Mesodermal cell (in vitro differentiated cells): ENCODE data around the gene NEK3.
"Not testable (repeated sequence)": the region's sequence is repeated elsewhere in the genome, so short reads cannot be mapped to it uniquely, and the experiment has no call there.

Experiments
- H3K27ac ChIP-seq: 2 replicates; pipeline ENCODE4 v1.7.0; 2013; ENCODE audit warnings: mild to moderate bottlenecking, low read depth, low read length, moderate library complexity; ENCODE audit not compliant: severe bottlenecking
- H3K36me3 ChIP-seq: 2 replicates; pipeline ENCODE4 v1.7.1; 2013; ENCODE audit warnings: mild to moderate bottlenecking, low read length, moderate library complexity; ENCODE audit not compliant: control insufficient read depth, insufficient read depth
- H3K4me1 ChIP-seq: one replicate; pipeline ENCODE4 v1.7.1; 2013; ENCODE audit warnings: mild to moderate bottlenecking, low read length; ENCODE audit not compliant: insufficient read depth, control insufficient read depth, poor library complexity, severe bottlenecking
- H3K4me3 ChIP-seq: 2 replicates; pipeline ENCODE4 v1.7.0; 2013; ENCODE audit warnings: low read length, control low read depth, mild to moderate bottlenecking; ENCODE audit not compliant: insufficient read depth, poor library complexity, severe bottlenecking; ENCODE audit errors: extremely low read depth
- H3K9me3 ChIP-seq: 2 replicates; pipeline ENCODE4 v1.7.1; 2013; ENCODE audit warnings: mild to moderate bottlenecking, low read length, moderate library complexity; ENCODE audit not compliant: control insufficient read depth
- WGBS, 2 experiments: methylation state at CpG; one replicate each; pipeline ENCODE4 v1.1.5; 2013; ENCODE audit warnings: missing lambda C conversion rate in 2 of 2; ENCODE audit not compliant: insufficient coverage in 2 of 2; 5-methylcytosine and 5-hydroxymethylcytosine counted together

The NEK3 gene

DNA sequence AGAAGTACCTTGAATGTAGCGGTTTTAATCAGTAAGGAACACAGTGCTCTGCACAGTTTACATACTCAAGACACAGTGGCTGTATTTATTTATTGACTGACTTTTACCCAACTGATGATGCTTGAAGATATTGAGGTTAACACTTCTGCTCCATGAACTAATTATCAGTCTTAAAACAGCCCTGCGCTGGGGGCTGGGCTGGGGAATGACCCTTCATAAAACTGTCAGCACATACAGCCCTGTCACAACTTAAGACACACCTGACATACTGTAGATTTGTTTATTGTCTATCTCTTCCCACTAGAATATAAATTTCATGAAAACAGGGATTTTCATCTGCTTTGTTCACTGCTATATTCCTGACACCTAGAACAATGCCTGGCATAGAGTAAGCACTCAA is 41.3 kb downstream of the NEK3 start:
- WGBS, 2 experiments: no CpG with 5 or more reads among the region's 2 CpGs
- Histone ChIP-seq H3K4me3 (no peak overlapping the region), H3K27ac (no peak overlapping the region), H3K36me3 (no peaks in the 10 kb centered on the region), H3K4me1 (no peaks in the 10 kb centered on the region), H3K9me3 (no peaks in the 10 kb centered on the region)

DNA sequence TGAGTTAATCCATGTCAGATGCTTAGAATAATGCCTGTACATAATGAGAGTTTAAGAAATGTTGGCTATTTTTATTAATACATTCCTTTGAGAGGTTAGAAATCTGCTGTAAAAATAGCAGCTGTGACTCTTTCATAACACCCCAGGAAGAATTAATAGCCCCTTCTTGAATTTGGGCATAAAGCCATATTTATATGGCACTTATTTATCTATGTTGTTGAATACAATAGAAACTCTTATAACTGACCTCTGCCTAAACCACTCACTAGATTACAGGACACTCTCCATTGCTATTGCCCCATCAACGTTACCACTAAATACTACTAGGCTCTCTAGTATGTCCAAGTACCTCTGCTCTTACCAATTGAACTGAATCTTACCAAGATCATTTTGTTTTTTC is 46.8 kb downstream of the NEK3 start:
- H3K9me3 ChIP-seq: no peaks in the 10 kb centered on the region
- WGBS, 2 experiments: 77 to 86% methylated on average over 1 of the region's 1 CpG
- no peaks in the 10 kb centered on the region for H3K36me3 ChIP-seq
- no peak overlapping the region for H3K27ac ChIP-seq
- no peaks in the 10 kb centered on the region for H3K4me1 ChIP-seq
- H3K4me3 ChIP-seq: no peak overlapping the region

GRCh38 chr13:52109116-52109670 is 50.2 kb downstream of the NEK3 start:
- H3K4me1 ChIP-seq: no peaks in the 10 kb centered on the region
- H3K4me3 ChIP-seq: no peak overlapping the region
- H3K27ac ChIP-seq: no peak overlapping the region
- WGBS, 2 experiments: 85 to 88% methylated on average over 1 of the region's 1 CpG
- no peaks in the 10 kb centered on the region for H3K36me3 ChIP-seq
- H3K9me3 ChIP-seq: no peaks in the 10 kb centered on the region

DNA sequence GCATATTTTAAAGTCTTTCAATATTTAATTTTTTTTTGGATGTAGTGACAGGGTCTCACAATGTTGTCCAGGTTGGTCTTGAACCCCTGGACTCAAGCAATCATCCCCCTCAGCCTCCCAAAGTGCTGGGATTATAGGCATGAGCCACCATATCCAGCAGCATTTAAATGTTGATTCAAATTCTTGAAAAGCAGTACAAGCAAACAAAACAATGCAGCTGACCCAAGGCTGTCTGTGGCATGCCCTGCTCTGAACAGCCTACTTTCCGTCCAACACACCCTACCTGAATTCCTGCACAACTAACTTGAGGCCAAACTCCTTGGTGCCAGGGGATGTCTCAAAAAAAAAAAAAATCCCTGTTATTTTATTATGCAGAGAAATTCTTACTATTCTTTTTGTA is 53.6 kb downstream of the NEK3 start:
- H3K27ac ChIP-seq: no peak overlapping the region
- no peaks in the 10 kb centered on the region for H3K9me3 ChIP-seq
- WGBS, 2 experiments: no CpG with 5 or more reads among the region's 1 CpG
- no peaks in the 10 kb centered on the region for H3K4me1 ChIP-seq
- no peak overlapping the region for H3K4me3 ChIP-seq
- H3K36me3 ChIP-seq: no peaks in the 10 kb centered on the region

DNA sequence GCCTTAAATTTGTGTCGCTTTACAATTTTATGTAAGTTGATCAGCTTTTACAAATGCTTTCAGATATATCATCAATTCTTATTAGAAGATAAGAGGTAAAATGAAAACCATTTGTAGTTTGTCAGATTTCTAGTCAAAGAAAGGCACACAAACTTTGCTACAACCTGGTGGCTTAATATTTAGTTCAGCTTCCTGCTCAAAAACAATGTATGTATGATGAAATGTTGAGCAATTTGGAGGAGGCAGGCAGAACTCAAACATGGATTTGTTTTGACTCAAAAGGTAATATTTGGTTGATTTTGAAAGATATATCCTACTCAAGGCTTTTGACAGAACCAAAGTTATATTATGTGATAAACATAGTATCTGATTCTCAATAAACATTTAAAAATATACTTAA is 54.8 kb downstream of the NEK3 start:
- Histone ChIP-seq H3K4me3 (no peak overlapping the region), H3K36me3 (no peaks in the 10 kb centered on the region), H3K4me1 (no peaks in the 10 kb centered on the region), H3K27ac (no peak overlapping the region), H3K9me3 (no peaks in the 10 kb centered on the region)
- no CpG with 5 or more reads among the region's 1 CpG for WGBS, 2 experiments

DNA sequence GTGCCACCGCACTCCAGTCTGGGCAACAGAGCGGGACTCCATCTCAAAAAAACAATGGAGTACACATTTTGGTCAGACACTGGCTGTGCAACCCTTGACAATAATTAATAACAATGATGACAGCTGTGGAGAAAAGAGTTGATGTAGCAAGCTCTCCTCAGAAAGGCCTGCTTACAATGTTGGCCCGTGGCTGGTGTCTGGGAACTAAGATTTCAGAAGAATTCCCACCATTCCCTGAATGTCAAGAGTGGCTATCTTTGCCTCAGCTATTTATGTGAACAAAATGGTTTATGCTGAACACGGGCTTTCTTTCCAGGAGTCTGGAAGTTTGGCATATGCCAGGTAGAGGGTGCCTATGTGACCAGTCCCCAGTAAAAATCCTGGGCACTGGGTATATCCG is 56.0 kb downstream of the NEK3 start:
- Histone ChIP-seq H3K4me3 (no peak overlapping the region), H3K36me3 (no peaks in the 10 kb centered on the region), H3K9me3 (no peaks in the 10 kb centered on the region), H3K4me1 (no peaks in the 10 kb centered on the region), H3K27ac (no peak overlapping the region)
- WGBS, 2 experiments: 88 to 91% methylated on average over 3 to 4 of the region's 5 CpGs

DNA sequence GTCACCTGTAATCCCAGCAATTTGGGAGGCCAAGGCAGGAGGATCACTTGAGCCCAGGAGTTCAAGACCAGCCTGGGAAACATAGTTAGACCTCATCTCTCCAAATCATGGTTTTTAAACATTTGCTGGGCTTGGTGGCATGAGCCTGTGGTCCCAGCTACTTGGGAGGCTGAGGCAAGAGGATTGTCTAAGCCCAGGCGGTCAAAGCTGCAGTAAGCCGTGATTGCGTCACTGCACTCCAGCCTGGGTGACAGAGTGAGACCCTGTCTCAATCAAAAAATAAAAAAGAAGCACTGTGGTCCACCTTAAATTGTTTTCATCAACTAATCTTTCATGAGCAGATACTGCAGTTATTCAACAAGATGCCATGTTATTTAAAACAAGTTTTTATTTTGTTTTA is 57.0 kb downstream of the NEK3 start:
- WGBS, 2 experiments: 83 to 100% methylated on average over 3 of the region's 3 CpGs
- H3K27ac ChIP-seq, H3K9me3 ChIP-seq, H3K4me1 ChIP-seq, H3K4me3 ChIP-seq, H3K36me3 ChIP-seq: not testable (repeated sequence)

GRCh38 chr13:52097197-52097596 is 62.2 kb downstream of the NEK3 start:
- Histone ChIP-seq H3K27ac (no peak overlapping the region), H3K9me3 (no peaks in the 10 kb centered on the region), H3K36me3 (no peaks in the 10 kb centered on the region), H3K4me1 (no peaks in the 10 kb centered on the region), H3K4me3 (no peak overlapping the region)
- WGBS, 2 experiments: 80 to 94% methylated on average over 2 to 5 of the region's 5 CpGs

DNA sequence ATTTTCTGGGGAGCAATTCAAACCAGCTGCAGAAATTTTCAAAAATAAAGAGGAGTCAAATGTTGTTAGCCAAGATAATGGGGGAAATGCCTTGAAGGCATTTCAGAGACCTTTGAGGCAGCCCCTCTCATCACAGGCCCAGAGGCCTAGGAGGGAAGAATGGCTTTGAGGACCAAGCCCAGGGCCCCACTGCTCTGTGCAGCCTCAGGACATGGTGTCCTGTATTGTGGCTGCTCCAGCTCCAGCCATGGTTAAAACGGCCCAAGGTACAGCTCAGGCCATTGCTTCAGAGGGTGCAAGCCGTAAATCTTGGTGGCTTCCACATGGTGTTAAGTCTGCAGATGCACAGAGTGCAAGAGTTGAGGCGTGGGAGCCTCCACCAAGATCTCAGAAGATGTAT is 62.6 kb downstream of the NEK3 start:
- Histone ChIP-seq H3K4me1 (no peaks in the 10 kb centered on the region), H3K36me3 (no peaks in the 10 kb centered on the region), H3K27ac (no peak overlapping the region), H3K4me3 (no peak overlapping the region), H3K9me3 (no peaks in the 10 kb centered on the region)
- 87% methylated on average over 3 of the region's 3 CpGs for WGBS, 2 experiments

GRCh38 chr13:52096062-52096461 is 63.3 kb downstream of the NEK3 start:
- Histone ChIP-seq H3K4me1 (no peaks in the 10 kb centered on the region), H3K9me3 (no peaks in the 10 kb centered on the region), H3K4me3 (no peak overlapping the region), H3K27ac (no peak overlapping the region), H3K36me3 (no peaks in the 10 kb centered on the region)
- WGBS, 2 experiments: 90 to 96% methylated on average over 2 of the region's 2 CpGs

DNA sequence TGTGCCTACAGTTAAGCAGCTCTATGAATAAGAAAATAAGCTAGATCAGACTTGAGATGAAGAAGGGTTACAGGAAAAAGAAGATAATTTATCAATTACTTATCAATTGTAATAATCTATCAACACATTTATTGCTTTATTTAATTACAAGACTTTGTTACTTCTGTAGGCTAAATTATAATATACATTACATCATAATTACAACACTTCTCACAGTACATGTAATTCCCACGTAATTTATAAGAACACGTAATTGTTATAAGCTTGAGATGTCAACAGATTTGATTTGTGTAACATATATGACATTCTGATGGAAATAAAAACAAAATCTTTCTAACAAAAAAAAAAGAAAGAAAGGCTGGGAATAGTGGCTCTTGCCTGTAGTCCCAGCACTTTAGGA is 67.3 kb downstream of the NEK3 start:
- H3K27ac ChIP-seq: no peak overlapping the region
- H3K4me1 ChIP-seq: no peaks in the 10 kb centered on the region
- no peaks in the 10 kb centered on the region for H3K9me3 ChIP-seq
- no peaks in the 10 kb centered on the region for H3K36me3 ChIP-seq
- WGBS, 2 experiments: no CpG with 5 or more reads among the region's 2 CpGs
- H3K4me3 ChIP-seq: no peak overlapping the region
